ENCODE results near the gene OTC.

Gene OTC

DNA sequence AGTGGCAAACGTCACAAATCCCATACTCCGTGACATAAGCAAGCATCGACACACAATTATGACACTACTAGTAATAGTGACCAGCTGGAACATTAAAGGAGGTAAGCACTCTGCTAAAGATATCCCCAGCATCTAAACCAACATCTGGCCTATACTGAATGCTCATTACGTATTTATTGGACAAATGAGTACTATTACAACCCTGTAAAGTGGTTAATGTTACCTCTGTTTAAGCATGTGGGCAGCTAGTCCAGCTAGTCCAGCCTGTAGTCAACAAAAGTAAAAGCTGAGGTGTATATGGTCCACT, 24.7 kb upstream of the OTC start:
- Histone ChIP-seq H3K9me3 (ENCODE audit: low read length) (no peaks in the 10 kb centered on the region), H4K20me1 (ENCODE audit: insufficient read depth, low read length) (no peaks in the 10 kb centered on the region), H3K4me3 (ENCODE audit: low read depth, low read length, poor library complexity, severe bottlenecking) (peak overlapping the region; percentile 74), H3K4me2 (ENCODE audit: low read length) (peak overlapping the region; percentile 50; the same call in 1 of the 2 replicates), H2AFZ (ENCODE audit: low read length) (peak overlapping the region; percentile 93; the same call in 1 of the 2 replicates), H3K9ac (ENCODE audit: low read length) (no peak overlapping the region), H3K4me1 (ENCODE audit: insufficient read depth, low read length, severe bottlenecking) (peaks cover 16% of the 10 kb centered on the region), H3K36me3 (ENCODE audit: insufficient read depth, low read length) (no peaks in the 10 kb centered on the region), H3K27me3 (ENCODE audit: insufficient read depth, low read length) (no peaks in the 10 kb centered on the region), H3K79me2 (ENCODE audit: insufficient read depth, low read length) (no peaks in the 10 kb centered on the region), H3F3A (ENCODE audit: insufficient read depth, low read length) (no peaks in the 10 kb centered on the region), H3K27ac (ENCODE audit: low read depth, low read length, poor library complexity, severe bottlenecking) (no peak overlapping the region), H3K9me2 (ENCODE audit: low read depth, low read length) (no peaks in the 10 kb centered on the region)
- TF ChIP-seq, protein P1, sequence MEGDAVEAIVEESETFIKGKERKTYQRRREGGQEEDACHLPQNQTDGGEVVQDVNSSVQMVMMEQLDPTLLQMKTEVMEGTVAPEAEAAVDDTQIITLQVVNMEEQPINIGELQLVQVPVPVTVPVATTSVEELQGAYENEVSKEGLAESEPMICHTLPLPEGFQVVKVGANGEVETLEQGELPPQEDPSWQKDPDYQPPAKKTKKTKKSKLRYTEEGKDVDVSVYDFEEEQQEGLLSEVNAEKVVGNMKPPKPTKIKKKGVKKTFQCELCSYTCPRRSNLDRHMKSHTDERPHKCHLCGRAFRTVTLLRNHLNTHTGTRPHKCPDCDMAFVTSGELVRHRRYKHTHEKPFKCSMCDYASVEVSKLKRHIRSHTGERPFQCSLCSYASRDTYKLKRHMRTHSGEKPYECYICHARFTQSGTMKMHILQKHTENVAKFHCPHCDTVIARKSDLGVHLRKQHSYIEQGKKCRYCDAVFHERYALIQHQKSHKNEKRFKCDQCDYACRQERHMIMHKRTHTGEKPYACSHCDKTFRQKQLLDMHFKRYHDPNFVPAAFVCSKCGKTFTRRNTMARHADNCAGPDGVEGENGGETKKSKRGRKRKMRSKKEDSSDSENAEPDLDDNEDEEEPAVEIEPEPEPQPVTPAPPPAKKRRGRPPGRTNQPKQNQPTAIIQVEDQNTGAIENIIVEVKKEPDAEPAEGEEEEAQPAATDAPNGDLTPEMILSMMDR (IDR thresholded peaks at IDR 0.05; ENCODE audit: low read length) = no peak
- TF ChIP-seq EZH2 (IDR thresholded peaks at IDR 0.05; ENCODE audit: borderline replicate concordance, low read length) = no peak

DNA sequence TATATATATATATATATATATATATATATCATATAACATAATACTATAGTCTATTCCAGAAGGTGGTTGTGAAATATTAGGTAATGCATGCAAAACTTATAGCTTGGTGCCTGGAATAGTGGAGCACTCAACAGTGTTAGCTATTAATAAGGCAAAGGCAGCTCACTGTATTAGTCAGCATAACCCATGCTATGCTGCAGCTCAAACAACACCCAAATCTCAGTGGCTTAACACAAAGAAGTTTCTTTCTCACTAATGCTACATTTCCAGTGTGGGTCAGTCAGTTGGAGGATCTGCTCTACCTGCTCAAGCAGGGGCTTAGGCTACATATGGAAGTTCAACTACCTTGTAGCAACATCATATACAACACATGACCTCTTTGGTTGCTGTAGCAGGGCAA, 19.9 kb upstream of the OTC start:
- H3K9me2 ChIP-seq (ENCODE audit: low read depth, low read length) = no peaks in the 10 kb centered on the region
- no peaks in the 10 kb centered on the region for H3K9me3 ChIP-seq (ENCODE audit: low read length)
- H3K36me3 ChIP-seq (ENCODE audit: insufficient read depth, low read length) = no peaks in the 10 kb centered on the region
- no peaks in the 10 kb centered on the region for H3K79me2 ChIP-seq (ENCODE audit: insufficient read depth, low read length)
- H3K9ac ChIP-seq (ENCODE audit: low read length) = no peak overlapping the region
- no peak overlapping the region for H2AFZ ChIP-seq (ENCODE audit: low read length)
- H3K4me2 ChIP-seq (ENCODE audit: low read length) = no peak overlapping the region
- no peak overlapping the region for H3K27ac ChIP-seq (ENCODE audit: low read depth, low read length, poor library complexity, severe bottlenecking)
- H3K4me3 ChIP-seq (ENCODE audit: low read depth, low read length, poor library complexity, severe bottlenecking) = no peak overlapping the region
- no peaks in the 10 kb centered on the region for H3F3A ChIP-seq (ENCODE audit: insufficient read depth, low read length)
- no peaks in the 10 kb centered on the region for H4K20me1 ChIP-seq (ENCODE audit: insufficient read depth, low read length)
- H3K27me3 ChIP-seq (ENCODE audit: insufficient read depth, low read length) = no peaks in the 10 kb centered on the region
- no peak for TF ChIP-seq EZH2 (IDR thresholded peaks at IDR 0.05; ENCODE audit: borderline replicate concordance, low read length)
- H3K4me1 ChIP-seq (ENCODE audit: insufficient read depth, low read length, severe bottlenecking) = peaks cover 3% of the 10 kb centered on the region

DNA sequence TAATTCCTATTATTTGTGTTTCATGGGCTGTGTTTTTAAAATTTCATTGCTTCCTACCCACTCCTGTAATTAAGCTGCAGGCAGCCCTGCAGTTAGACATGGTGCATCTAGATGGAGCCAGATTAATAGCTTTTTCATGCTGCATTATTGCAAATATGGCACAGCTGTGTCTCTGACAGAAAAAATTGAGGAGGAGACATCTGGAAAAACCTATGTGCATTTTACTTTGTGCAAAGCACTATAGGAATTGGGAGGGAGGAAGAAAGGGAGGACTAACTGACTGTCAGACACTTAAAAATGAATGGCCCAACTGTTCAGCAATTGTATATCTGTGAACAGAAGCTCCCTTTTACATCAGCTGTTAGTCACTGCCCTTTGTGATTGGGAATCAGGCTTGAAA, 17.0 kb upstream of the OTC start:
- H3K27ac ChIP-seq (ENCODE audit: low read depth, low read length, poor library complexity, severe bottlenecking) = no peak overlapping the region
- no peak overlapping the region for H3K4me3 ChIP-seq (ENCODE audit: low read depth, low read length, poor library complexity, severe bottlenecking)
- H3K9me2 ChIP-seq (ENCODE audit: low read depth, low read length) = no peaks in the 10 kb centered on the region
- H3K79me2 ChIP-seq (ENCODE audit: insufficient read depth, low read length) = no peaks in the 10 kb centered on the region
- H3K36me3 ChIP-seq (ENCODE audit: insufficient read depth, low read length) = no peaks in the 10 kb centered on the region
- no peak overlapping the region for H2AFZ ChIP-seq (ENCODE audit: low read length)
- H4K20me1 ChIP-seq (ENCODE audit: insufficient read depth, low read length) = no peaks in the 10 kb centered on the region
- H3K4me2 ChIP-seq (ENCODE audit: low read length) = no peak overlapping the region
- no peak for TF ChIP-seq EZH2 (IDR thresholded peaks at IDR 0.05; ENCODE audit: borderline replicate concordance, low read length)
- TF ChIP-seq, protein P1 (IDR thresholded peaks at IDR 0.05; ENCODE audit: low read length) = no peak
- H3K4me1 ChIP-seq (ENCODE audit: insufficient read depth, low read length, severe bottlenecking) = no peaks in the 10 kb centered on the region
- H3K9ac ChIP-seq (ENCODE audit: low read length) = no peak overlapping the region
- H3F3A ChIP-seq (ENCODE audit: insufficient read depth, low read length) = no peaks in the 10 kb centered on the region
- H3K27me3 ChIP-seq (ENCODE audit: insufficient read depth, low read length) = no peaks in the 10 kb centered on the region
- no peaks in the 10 kb centered on the region for H3K9me3 ChIP-seq (ENCODE audit: low read length)

DNA sequence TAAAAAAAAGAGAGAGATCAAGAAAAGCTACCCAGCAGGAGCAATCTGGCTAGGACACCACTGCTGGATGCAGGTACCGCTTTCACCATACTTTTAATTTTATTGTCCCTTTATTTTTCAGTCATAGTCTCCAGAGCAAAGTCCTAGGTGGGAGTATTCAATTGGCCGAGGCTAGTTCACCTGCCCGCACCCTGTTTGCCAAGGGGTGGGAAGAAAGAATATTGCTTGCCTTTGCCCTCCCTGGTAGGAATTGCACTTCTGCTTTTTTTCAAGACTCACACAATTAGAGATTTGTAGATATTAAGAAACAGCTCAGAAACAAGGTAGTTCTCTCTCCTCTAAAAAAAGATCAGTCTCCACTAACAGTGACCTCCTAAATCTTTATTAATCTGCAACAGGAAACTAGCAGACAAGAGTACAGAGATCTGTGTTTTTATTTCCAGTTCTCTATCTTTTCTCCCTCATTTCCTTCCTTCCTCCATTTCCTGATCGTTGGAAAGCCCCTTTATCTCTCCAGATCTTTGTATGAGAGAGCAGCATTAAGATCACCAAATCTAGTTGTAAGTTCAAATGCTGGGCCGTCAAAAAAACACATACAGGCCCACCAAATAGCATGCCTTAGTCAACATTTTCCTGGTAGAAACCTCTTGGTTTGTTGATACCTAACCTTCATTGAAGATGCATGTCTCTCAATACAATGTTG, 15.7 kb upstream of the OTC start:
- Histone ChIP-seq H3K4me3 (ENCODE audit: low read depth, low read length, poor library complexity, severe bottlenecking) (no peak overlapping the region), H3F3A (ENCODE audit: insufficient read depth, low read length) (no peaks in the 10 kb centered on the region), H3K4me1 (ENCODE audit: insufficient read depth, low read length, severe bottlenecking) (no peaks in the 10 kb centered on the region), H4K20me1 (ENCODE audit: insufficient read depth, low read length) (no peaks in the 10 kb centered on the region), H3K9ac (ENCODE audit: low read length) (no peak overlapping the region), H3K9me3 (ENCODE audit: low read length) (no peaks in the 10 kb centered on the region), H3K79me2 (ENCODE audit: insufficient read depth, low read length) (no peaks in the 10 kb centered on the region), H3K27me3 (ENCODE audit: insufficient read depth, low read length) (no peaks in the 10 kb centered on the region), H3K4me2 (ENCODE audit: low read length) (no peak overlapping the region), H3K9me2 (ENCODE audit: low read depth, low read length) (no peaks in the 10 kb centered on the region), H3K36me3 (ENCODE audit: insufficient read depth, low read length) (no peaks in the 10 kb centered on the region), H2AFZ (ENCODE audit: low read length) (no peak overlapping the region), H3K27ac (ENCODE audit: low read depth, low read length, poor library complexity, severe bottlenecking) (no peak overlapping the region)
- TF ChIP-seq, protein P1 (IDR thresholded peaks at IDR 0.05; ENCODE audit: low read length) = no peak
- no peak for TF ChIP-seq EZH2 (IDR thresholded peaks at IDR 0.05; ENCODE audit: borderline replicate concordance, low read length)
